Activated T-helper 9 cell treated with anti-CD3 and anti-CD28 coated beads, Interleukin-2, amount 50 U/mL, for 16 hours (primary cell): Measurements from ENCODE around the gene TOB1.
A peak's percentile ranks its signal among the peaks of the same experiment; 100 is the strongest.
"Not testable (repeated sequence)": the region's sequence is repeated elsewhere in the genome, so short reads cannot be mapped to it uniquely, and the experiment has no call there.

Source experiments
- DNase-seq: peaks from one replicate; pipeline ENCODE4 v3.0.0-alpha.2; 2020; ENCODE audit warnings: low read depth

TOB1 gene

GRCh38 chr17:50898369-50899004, 32.3 kb upstream of the TOB1 start:
- no peak for DNase-seq

DNA sequence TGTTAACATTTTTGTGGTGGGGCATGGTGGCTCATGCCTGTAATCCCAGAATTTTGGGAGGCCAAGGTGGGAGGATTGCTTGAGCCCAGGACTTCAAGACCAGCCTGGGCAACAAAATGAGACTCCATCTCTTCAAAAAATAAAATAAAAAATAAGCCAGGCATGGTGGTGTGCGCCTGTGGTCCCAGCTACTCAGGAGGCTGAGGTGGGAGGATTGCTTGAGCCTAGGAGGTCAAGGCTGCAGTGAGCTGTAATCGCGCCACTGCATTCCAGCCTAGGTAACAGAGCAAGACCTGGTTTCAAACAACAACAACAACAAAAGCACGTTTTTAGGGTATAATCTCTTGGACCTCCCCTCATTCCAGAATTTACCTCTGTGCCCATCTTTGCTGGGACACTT, 28.4 kb upstream of the TOB1 start:
- not testable (repeated sequence) for DNase-seq

DNA sequence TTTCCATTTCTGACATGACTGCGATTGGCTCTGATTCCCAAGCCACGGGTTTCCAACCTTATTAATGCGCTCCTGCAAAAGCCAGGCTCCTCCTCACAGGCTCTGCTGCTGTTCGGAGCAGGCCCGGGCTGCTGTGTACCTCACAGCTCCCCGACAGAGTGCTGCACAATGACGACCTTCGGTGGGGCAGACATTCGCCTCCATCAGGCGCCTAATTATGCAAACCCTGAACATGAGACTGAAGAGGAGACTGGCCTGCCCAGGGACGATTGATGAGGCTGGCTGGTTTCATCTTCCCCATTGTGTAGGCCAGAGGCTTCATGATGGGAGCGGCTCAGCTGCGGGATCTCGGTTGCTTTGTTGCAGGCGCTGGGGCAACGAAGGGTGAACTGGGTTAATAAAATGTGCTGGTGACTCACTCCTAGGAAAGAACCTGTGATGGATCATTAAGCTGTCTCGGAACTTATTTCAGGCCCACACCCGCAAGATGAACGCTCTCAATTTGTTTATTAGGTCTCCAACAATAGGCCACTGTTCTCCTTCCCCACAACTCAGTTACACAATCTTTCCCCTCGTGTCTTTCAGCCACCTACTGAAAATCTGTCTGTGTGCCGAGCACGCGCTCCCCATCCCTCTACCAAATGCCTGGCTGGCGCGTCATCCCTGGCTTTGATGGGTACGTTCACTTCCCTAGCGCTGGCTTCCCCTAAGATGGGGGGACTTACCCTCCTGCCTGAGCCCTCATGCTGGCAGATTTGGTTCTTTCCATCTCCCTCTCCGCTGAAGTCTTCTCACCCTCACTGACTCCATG, 27.2 kb upstream of the TOB1 start:
- no peak for DNase-seq

DNA sequence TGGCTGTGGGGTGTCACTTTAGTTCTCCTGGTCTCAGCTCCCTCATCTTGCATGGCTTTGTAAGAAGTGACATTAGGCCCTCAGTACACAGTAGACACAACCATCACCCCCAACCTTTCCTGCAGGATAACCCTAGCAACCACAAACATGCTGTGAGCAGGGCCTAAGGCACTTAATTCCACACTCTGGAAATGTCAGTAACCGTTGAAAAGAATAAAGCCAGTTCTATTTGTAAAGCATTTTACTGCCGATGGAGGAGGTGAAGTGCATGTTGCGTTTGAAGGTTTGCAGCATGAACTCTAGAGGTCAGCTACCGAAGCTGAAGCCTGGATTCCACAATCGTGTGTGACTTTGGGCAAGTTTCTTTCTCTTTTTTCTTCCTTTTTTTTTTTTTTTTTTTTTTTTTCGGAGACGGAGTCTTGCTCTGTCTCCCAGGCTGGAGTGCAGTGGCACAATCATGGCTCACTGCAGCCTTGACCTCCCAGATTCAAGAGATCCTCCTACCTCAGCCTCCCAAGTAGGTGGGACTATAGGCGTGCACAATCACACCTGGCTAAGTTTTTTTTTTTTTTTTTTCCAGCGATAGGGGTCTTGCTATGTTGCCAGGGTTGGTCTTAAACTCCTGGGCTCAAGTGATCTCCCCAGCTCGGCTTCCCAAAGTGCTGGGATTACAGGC, 26.1 kb upstream of the TOB1 start:
- no peak for DNase-seq

DNA sequence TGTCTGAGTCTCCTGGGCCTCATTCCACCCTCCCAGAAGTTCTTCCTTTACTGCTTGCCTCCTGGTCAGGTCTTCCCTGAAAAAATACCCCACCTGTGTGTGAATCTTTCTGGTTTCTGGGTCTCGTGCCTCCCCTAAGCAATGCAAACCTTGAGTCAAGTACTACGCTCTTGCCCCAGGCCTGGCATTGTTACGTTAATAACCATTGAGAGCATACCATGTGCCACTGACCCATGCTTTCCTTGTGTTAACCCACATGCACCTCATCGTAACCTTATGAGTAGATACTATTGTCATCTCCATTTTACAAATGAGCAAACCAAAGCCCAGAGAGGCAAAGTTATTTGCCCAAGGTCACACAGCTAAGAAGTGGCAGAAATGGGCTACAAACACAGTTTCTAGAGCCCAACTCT, 25.4 kb upstream of the TOB1 start:
- no peak for DNase-seq

DNA sequence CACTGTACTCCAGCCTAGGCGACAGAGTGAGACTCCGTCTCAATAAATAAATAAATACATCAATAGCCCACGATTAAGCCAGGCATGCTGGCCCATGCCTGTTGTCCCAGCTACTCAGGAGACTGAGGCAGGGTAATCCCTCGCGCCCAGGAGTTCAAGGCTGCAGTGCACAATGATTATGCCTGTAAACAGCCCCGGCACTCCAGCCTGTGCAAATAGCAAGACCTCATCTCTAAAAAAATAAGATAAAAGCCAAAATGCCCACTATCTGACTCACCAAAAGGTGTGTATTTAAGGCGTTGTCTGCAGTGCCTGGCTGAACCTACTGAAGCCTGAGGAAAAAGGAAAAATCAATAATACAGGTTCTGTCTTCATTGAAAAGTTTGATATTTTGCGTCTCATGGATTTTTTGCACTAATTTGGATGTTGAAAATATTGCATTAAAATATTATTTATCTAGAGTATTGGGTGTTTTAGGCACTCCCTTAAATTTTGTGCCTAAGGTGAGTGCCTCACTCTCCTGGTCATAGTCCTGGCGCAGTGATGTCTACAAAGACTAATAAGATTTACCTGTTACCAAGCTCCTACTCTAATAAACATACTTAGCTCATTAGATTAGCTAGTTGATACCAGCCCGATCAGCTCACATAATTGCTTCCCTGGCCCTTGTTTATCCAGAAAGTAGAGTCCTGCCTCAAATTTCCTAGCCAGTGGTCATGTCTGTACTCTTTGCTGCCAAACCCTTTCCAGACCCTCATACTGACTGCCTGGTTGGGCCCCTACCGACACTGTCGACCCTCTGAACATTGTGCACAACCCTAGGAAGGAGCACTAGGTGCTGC, 24.7 kb upstream of the TOB1 start:
- DNase-seq = no peak

- DNase-seq = no peak
These were observed 23.5 kb upstream of the TOB1 start for GRCh38 chr17:50889528-50890118.

DNA sequence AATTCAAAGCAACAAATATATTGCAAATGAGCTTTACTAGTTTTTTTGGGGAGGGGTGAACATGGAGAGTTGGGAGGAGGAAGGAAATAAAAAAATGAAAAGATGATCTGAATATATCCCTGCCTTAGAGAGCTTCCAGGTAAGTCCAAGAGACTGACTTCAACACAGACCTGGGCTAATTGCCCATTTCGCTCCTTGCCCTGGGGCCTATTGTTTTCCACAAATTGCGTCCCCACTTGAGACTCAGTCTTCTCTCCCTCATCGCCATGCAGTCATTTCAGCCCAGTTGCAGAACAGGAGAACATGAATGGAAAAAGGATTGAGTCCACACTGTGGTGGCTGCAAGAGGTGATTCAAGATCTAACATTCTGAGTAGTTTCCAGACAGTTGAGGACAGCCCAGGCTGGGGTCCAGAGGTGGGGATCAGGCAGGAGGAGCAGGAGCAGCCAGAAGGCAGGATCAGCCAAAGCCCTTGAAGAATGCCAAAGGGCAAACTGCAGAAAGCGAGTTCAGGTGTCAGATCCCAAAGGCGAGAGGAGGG, 21.6 kb upstream of the TOB1 start:
- DNase-seq = no peak

GRCh38 chr17:50884439-50885311, 18.5 kb upstream of the TOB1 start:
- no peak for DNase-seq

DNA sequence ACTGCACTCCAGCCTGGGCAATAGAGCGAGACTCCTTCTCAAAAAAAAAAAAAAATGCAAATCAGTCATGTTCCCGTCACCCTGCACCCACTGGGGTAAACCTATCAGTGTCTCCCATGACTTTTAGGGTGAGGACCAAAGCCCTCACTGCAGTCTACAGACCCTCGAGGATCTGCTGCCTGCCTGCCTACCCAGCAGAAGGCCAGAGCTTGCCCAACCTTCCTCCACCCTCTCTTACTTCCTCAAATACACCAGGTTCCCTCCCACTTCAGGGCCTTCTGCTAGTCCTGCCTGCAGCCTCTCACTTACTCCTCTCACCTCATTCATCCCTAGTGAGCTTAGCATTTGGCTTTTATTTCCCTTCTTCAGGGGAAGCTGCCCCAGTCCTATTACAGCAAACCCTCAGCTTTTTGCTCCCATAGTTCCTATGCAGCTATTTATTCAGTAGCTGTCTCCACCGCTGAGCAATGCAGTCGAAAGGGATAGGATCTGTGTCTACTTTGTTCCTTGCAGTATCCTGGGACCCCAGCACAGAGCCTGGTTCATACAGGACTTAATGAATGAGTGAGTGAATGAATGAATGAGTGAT, 17.8 kb upstream of the TOB1 start:
- DNase-seq = no peak

- no peak for DNase-seq
These were observed 16.7 kb upstream of the TOB1 start for GRCh38 chr17:50882851-50883250.

DNA sequence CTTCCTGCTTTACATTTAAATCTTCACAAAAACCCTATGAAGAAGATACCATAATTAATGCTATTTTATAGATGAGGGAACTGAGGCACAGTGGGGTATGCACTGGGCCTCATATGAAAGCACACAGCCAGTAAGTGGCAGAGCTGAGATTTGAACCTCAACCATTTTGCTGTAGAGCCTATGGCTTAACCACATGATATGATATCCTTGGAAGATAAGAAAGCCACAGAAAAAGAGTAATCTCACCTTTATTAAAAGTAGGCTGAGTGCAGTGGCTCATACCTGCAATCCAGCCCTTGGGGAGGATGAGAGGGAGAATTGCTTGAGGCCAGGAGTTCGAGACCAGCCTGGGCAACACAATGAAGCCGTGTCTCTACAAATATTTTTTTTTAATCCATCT, 15.0 kb upstream of the TOB1 start:
- no peak for DNase-seq

GRCh38 chr17:50879086-50879485, 12.9 kb upstream of the TOB1 start:
- DNase-seq = no peak

- DNase-seq = no peak
These were observed 11.7 kb upstream of the TOB1 start for GRCh38 chr17:50877838-50878237.

- DNase-seq = not testable (repeated sequence)
These were observed 10.9 kb upstream of the TOB1 start for GRCh38 chr17:50877042-50877441.

- DNase-seq = no peak
These were observed 8.9 kb upstream of the TOB1 start for GRCh38 chr17:50875074-50875473.

DNA sequence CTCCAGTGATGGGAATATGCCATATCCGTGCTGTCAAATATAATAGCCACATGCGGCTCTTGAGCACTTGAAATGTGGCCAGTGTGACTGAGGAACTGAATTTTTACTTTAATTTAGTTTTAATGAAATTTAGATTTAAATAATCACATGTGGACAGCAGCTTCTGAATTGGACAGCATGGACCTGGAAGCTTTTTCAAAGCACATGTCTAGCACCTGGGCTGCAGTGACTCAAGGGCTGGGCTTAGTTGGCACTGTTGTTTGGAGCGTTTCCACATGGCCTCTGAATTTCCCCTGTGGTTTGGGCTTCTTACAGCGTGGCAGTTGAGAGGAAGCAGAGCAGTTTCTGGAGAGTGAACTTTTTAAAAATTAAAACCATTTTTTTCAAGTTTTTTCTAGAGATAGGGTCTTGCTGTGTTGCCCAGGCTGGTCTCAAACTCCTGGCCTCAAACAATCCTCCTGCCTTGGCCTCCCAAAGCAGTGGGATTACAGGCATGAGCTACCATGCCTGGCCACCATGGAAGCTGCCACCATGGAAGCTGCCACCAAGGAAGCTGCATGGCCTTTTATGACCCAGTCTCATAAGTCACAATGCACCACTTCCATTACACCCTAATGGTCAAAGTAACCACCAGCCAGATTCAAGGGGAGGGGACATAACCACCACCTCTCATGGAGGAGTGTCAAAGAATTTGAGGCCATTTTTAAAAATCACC, 6.7 kb upstream of the TOB1 start:
- peak; percentile 29 for DNase-seq

GRCh38 chr17:50871898-50872297, 5.7 kb upstream of the TOB1 start:
- no peak for DNase-seq

GRCh38 chr17:50871364-50871763, 5.2 kb upstream of the TOB1 start:
- no peak for DNase-seq

GRCh38 chr17:50868602-50869001, 2.4 kb upstream of the TOB1 start:
- DNase-seq = no peak
